Left lung (tissue), 10 donors: Measurements from ENCODE around the gene NTM. TPM values are rescaled to one million over a fixed set of nuclear protein-coding genes. Genes with fewer than 3 reads are reported as not detected.

Source experiments
- ATAC-seq: fragments of 200-7000 bp; cut with Tn5 transposase; one replicate; pipeline ENCODE4 v1.9.1; 2020; ENCODE audit warnings: moderate library complexity
- DNase-seq, 4 donors: peaks; one replicate each; pipeline ENCODE4 v3.0.0-alpha.2; 2013 to 2020
- H3K27ac ChIP-seq, 2 donors: fragments of 200-600 bp; sonication (generic) in 1 of 2; one replicate each; pipeline versions ENCODE4 v1.5.0 to v1.8.0; 2020 to 2021
- H3K27me3 ChIP-seq, 2 donors: fragments of 200-600 bp; sonication (generic) in 1 of 2; one replicate each; pipeline versions ENCODE4 v1.5.0 to v1.8.0; 2020 to 2021
- H3K36me3 ChIP-seq, 2 donors: fragments of 200-600 bp; sonication (generic) in 1 of 2; one replicate each; pipeline versions ENCODE4 v1.5.0 to v1.8.0; 2020 to 2021
- H3K4me1 ChIP-seq, 2 donors: fragments of 200-600 bp; one replicate each; pipeline ENCODE4 v1.8.0; 2021
- H3K4me3 ChIP-seq, 2 donors: fragments of 200-600 bp; sonication (generic) in 1 of 2; one replicate each; pipeline versions ENCODE4 v1.5.0 to v1.8.0; 2020 to 2021; ENCODE audit warnings: mild to moderate bottlenecking in 1 of 2
- H3K9me3 ChIP-seq, 2 donors: fragments of 200-600 bp; sonication (generic) in 1 of 2; one replicate each; pipeline versions ENCODE4 v1.5.0 to v1.8.0; 2020 to 2021
- CTCF ChIP-seq, 2 donors: fragments of 200-600 bp; sonication (generic) in 1 of 2; IDR thresholded peaks; one replicate each; pipeline versions ENCODE4 v1.5.0 to v1.8.0; 2021; ENCODE audit warnings: antibody characterized with exemption in 2 of 2
- intact Hi-C, 2 donors: fragments of 100-400 bp; cut with DNase I; formaldehyde crosslinking; loops; one replicate each; pipeline versions ENCODE4 v1.11.2 to v1.14.2; 2022
- polyA plus RNA-seq, 6 donors: library from polyadenylated mRNA; unstranded; fragments of 120-200 nt; gene quantifications; one replicate each; pipeline ENCODE4 v1.2.1, GENCODE V29; 2013; ENCODE audit not compliant: insufficient read length in 6 of 6
- total RNA-seq, 2 donors: library from RNA; stranded (reverse); fragmentation: NEBNext Ultra II Directional; extraction: Animal tissue kit (Norgen Biotek cat#: 25700); gene quantifications; one replicate each; pipeline ENCODE4 v1.2.1, GENCODE V29; 2021
- donor health status: DM: no; HTN: yes; CAD: no.
- donor health status: DM: no; HTN: no; CAD: no.

Gene NTM
- total and polyA plus RNA-seq, 8 donors: 9.5 to 31.0 (median 21.1) TPM

- intact Hi-C loops: no loop called here
- no peak for TF ChIP-seq CTCF (IDR thresholded peaks at IDR 0.05)
- DNase-seq (no peak), ATAC-seq (no peak)
- no peaks in the 10 kb centered on the region for H3K9me3 ChIP-seq
- H3K36me3 ChIP-seq: no peaks in the 10 kb centered on the region
- no peak overlapping the region for H3K4me3 ChIP-seq
- no peaks in the 10 kb centered on the region for H3K4me1 ChIP-seq
- H3K27ac ChIP-seq: no peak overlapping the region
- H3K27me3 ChIP-seq: peaks cover 0 to 4% of the 10 kb centered on the region in 2 donors
Observed at GRCh38 chr11:131832079-131832478, 461.7 kb downstream of the NTM start.

- intact Hi-C loops: no loop called here
- no peaks in the 10 kb centered on the region for H3K4me1 ChIP-seq
- no peak for TF ChIP-seq CTCF (IDR thresholded peaks at IDR 0.05)
- H3K27me3 ChIP-seq: peaks cover 0 to 4% of the 10 kb centered on the region in 2 donors
- H3K36me3 ChIP-seq: no peaks in the 10 kb centered on the region
- H3K4me3 ChIP-seq: no peak overlapping the region
- DNase-seq: no peak
- H3K9me3 ChIP-seq: no peaks in the 10 kb centered on the region
- H3K27ac ChIP-seq: no peak overlapping the region
- ATAC-seq: no peak
Observed at GRCh38 chr11:131833366-131833765, 463.0 kb downstream of the NTM start.

GRCh38 chr11:131837562-131837961 is 467.1 kb downstream of the NTM start:
- Histone ChIP-seq H3K27ac (no peak overlapping the region), H3K4me3 (no peak overlapping the region), H3K9me3 (no peaks in the 10 kb centered on the region), H3K4me1 (no peaks in the 10 kb centered on the region), H3K36me3 (no peaks in the 10 kb centered on the region), H3K27me3 (peaks cover 0 to 1% of the 10 kb centered on the region in 2 donors)
- TF ChIP-seq CTCF (IDR thresholded peaks at IDR 0.05): no peak
- intact Hi-C loops: no loop called here
- no peak for ATAC-seq
- no peak for DNase-seq

- ATAC-seq (no peak), DNase-seq (no peak)
- peaks cover 0 to 4% of the 10 kb centered on the region in 2 donors for H3K27me3 ChIP-seq
- no peaks in the 10 kb centered on the region for H3K4me1 ChIP-seq
- no peak overlapping the region for H3K4me3 ChIP-seq
- no peak for TF ChIP-seq CTCF (IDR thresholded peaks at IDR 0.05)
- H3K27ac ChIP-seq: no peak overlapping the region
- H3K36me3 ChIP-seq: no peaks in the 10 kb centered on the region
- intact Hi-C loops: no loop called here
- no peaks in the 10 kb centered on the region for H3K9me3 ChIP-seq
Observed at GRCh38 chr11:131838016-131838415, 467.6 kb downstream of the NTM start.

- Histone ChIP-seq H3K36me3 (no peaks in the 10 kb centered on the region), H3K27me3 (peaks cover 0 to 4% of the 10 kb centered on the region in 2 donors), H3K4me3 (no peak overlapping the region), H3K4me1 (no peaks in the 10 kb centered on the region), H3K27ac (no peak overlapping the region), H3K9me3 (no peaks in the 10 kb centered on the region)
- DNase-seq (no peak), ATAC-seq (no peak)
- intact Hi-C loops: no loop called here
- TF ChIP-seq CTCF (IDR thresholded peaks at IDR 0.05): no peak
Observed at GRCh38 chr11:131839326-131839725, 468.9 kb downstream of the NTM start.
